Stimulated activated naive CD8-positive, alpha-beta T cell treated with anti-CD3 and anti-CD28 coated beads, Interleukin-15, amount 100 ng/mL, for 72 hours (primary cell): ENCODE measurements around the gene ANKRD23.
A peak's percentile ranks its signal among the peaks of the same experiment; 100 is the strongest.

Source experiments
- ATAC-seq: fragments of 150-1000 bp; cut with Tn5 transposase; 2 replicates; pipeline ENCODE4 v1.10.0; 2021; ENCODE audit warnings: mild to moderate bottlenecking, moderate library complexity
- DNase-seq, 2 donors: peaks; one replicate each; pipeline ENCODE4 v3.0.0; 2021 to 2022
- H3K27ac Mint-ChIP-seq, 2 donors: one replicate each; pipeline ENCODE4 v1.8.0; 2022; ENCODE audit warnings: mild to moderate bottlenecking in 2 of 2, mixed read lengths in 2 of 2, moderate library complexity in 2 of 2
- H3K27me3 Mint-ChIP-seq: one replicate; pipeline ENCODE4 v1.8.0; 2022; ENCODE audit warnings: mixed read lengths
- H3K4me1 Mint-ChIP-seq: one replicate; pipeline ENCODE4 v1.8.0; 2022; ENCODE audit warnings: mild to moderate bottlenecking, mixed read lengths
- H3K4me3 Mint-ChIP-seq, 2 donors: one replicate each; pipeline ENCODE4 v1.8.0; 2022; ENCODE audit warnings: mild to moderate bottlenecking in 2 of 2, mixed read lengths in 2 of 2, moderate library complexity in 1 of 2
- H3K9me3 Mint-ChIP-seq, 2 donors: one replicate each; pipeline ENCODE4 v1.8.0; 2022; ENCODE audit warnings: mixed read lengths in 2 of 2

The ANKRD23 gene

DNA sequence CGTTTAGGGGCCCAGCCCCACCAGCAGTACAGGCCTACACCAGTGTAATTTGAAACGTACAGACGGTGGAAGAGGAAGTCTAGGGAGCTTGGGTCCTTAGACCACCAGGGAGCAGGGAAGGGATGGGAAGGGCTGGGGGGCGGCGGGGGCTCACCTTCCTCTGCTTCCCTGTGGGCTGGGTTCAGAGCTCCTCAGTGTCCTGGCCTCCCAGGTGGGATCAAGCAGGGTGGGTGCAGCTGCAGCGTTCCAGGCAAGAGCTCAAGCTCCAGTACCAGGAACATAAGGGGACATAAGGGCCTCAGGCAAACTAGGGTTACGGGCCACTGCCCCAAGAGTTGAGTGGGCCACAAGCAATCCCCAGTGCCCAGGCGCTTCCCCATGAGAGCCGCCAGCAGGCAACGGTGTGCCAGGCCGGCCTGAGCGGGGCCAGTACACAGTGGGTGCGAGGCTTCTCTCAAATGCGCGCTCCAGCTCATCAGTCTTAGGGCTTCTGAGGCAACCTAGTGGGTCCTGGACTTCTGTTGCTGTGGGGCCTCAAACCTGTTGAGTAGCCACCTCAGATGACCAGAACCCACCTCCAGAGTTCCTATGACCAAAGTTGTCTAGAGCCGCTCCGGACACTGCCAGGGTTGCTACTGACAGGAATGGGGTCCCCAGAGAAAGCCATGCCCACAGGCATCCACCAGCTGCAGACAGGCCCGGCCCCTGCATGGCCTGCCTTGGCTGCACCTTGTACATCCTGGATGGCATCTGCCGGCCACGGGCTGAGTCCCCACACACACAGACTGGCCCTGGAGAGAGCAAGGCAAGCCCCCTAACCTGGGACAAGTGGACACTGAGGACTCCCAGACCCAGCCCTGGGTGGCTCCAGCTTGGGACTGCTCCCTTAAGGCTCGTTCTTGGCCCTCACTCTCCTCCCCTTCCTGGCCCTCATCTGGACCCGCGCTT, 5.2 kb downstream of the ANKRD23 start:
- peak overlapping the region in 1 of 2 donors; percentile 67 for H3K4me3 Mint-ChIP-seq
- no peak for DNase-seq
- peak; percentile 22 for ATAC-seq
- H3K4me1 Mint-ChIP-seq: peaks cover 26% of the 10 kb centered on the region
- no peaks in the 10 kb centered on the region for H3K9me3 Mint-ChIP-seq
- H3K27ac Mint-ChIP-seq: peak overlapping the region in 1 of 2 donors; percentile 48
- no peaks in the 10 kb centered on the region for H3K27me3 Mint-ChIP-seq

DNA sequence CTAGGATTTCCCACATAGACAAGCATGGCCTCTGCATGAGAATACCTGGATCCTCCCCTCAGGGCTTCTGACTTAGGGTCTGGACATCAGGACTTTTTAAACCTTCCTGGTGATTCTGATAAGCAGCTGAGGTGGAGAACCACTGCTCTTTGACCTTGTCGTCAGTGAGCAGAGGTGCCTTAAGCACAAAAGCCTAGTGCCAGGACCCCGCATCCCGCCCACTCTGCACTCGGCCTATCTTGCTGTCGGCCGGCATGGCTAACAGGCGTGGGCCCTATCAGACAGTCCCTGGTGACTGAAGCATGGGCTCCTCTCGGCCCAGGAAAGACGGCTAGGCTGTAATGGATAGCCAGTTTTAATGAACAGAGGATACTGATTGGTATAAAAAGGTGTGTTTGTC, 6.2 kb downstream of the ANKRD23 start:
- Mint-ChIP-seq H3K4me3 (no peak overlapping the region), H3K4me1 (peaks cover 26% of the 10 kb centered on the region), H3K9me3 (no peaks in the 10 kb centered on the region), H3K27ac (no peak overlapping the region), H3K27me3 (no peaks in the 10 kb centered on the region)
- DNase-seq (no peak), ATAC-seq (no peak)

DNA sequence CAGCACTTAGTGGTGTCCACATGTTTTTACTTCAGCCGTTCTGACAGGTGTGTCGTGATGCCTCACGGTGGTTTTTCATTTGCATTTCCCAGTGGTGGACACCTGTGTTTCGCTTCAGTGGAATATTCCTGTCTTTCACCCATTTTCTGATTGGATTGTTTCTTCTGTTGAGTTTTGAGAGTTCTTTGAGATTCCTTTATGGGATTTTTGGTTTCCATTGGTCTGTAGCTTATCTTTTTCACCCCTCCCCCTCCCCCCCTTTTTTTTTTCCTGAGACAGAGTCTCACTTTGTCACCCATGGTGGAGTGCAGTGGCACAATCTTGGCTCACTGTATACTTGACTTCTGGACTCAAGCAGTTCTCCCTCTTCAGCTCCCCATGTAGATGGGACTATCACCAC, 8.0 kb downstream of the ANKRD23 start:
- H3K27me3 Mint-ChIP-seq: no peaks in the 10 kb centered on the region
- H3K27ac Mint-ChIP-seq: no peak overlapping the region
- H3K4me3 Mint-ChIP-seq: no peak overlapping the region
- DNase-seq: no peak
- peaks cover 22% of the 10 kb centered on the region for H3K4me1 Mint-ChIP-seq
- no peaks in the 10 kb centered on the region for H3K9me3 Mint-ChIP-seq
- no peak for ATAC-seq

DNA sequence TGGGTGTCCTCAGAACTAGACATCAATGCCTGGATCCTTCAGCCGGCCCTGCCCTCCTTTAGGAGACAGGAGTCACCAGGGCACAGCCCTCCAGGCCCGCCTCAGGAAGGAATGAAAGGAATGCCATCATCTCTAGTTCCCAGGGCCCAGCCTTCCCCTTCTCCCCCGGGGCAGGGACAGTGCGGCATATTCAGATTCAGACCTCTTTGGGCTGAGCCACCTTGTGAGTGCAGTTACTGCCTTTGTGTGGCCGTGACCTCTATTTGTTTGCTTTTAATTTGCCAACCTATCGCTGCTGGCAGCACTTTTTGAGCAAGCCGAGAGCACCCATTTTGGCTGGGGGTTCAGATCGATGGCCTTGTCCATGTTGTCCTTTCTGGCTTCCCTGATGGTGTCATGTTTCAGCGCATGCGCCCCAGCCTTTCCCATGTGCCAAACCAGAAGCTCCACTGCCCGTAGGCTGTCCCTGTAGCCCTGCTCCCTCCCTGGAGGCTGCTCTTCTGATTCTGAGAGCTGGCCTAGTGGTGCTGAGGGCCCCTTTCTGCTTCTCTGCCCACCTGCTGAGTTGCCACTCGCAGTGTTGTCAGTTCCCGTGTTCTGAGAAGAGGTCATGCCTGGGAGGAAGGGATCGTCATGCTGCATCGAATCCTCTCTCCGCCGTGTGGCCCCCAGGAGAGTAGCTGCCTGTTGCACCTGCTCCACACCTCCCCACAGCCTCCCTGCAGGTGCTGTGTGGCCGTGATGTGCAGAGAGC, 10.9 kb downstream of the ANKRD23 start:
- ATAC-seq: no peak
- Mint-ChIP-seq H3K27ac (peak overlapping the region in 1 of 2 donors; percentile 67), H3K4me1 (no peaks in the 10 kb centered on the region)

DNA sequence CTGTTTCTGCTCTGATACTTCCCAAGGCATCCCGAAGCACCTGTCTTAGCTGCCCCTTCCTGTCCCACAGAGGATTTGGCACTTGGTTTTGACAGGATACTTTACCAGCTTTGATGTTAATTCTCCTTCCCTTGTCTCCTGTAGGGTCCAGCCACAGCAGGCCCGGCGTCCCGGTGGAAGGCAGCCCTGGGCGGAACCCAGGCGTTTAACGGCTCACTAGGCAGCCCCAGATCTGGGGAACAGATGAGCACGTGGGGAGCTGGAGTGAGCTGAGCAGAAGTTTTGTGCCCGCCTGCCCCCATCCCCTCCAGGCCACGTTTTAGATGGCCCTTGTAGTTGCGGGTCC, 11.4 kb downstream of the ANKRD23 start:
- Mint-ChIP-seq H3K9me3 (no peaks in the 10 kb centered on the region), H3K27ac (no peak overlapping the region), H3K27me3 (no peaks in the 10 kb centered on the region), H3K4me3 (no peak overlapping the region), H3K4me1 (no peaks in the 10 kb centered on the region)
- DNase-seq (no peak), ATAC-seq (no peak)

More for the DNA sequence above, 10.9 kb downstream of the ANKRD23 start:
- Mint-ChIP-seq H3K9me3 (no peaks in the 10 kb centered on the region), H3K4me3 (no peak overlapping the region), H3K27me3 (no peaks in the 10 kb centered on the region)
- no peak for DNase-seq

DNA sequence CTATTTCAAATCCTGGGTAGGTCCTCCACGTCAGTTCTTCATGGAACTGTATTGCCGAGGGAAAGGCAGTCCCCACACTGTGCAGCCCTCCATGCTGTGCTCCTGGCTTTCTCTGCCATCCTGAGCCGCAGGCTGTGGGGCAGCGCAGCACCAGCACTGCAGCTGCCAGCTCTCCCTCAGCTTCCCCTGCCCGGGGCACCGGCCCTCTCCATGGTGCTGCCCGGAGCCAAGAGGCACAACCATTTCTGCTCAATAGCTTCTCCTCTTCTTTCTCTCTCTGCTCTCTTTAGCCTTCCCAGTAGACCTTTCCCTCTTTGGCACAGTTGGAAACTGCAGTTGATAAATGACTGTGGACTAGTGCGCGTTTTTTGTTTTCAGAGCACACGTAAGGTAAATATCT, 12.1 kb downstream of the ANKRD23 start:
- Mint-ChIP-seq H3K27me3 (no peaks in the 10 kb centered on the region), H3K27ac (no peak overlapping the region), H3K4me1 (no peaks in the 10 kb centered on the region), H3K9me3 (no peaks in the 10 kb centered on the region), H3K4me3 (no peak overlapping the region)
- DNase-seq (no peak), ATAC-seq (no peak)

DNA sequence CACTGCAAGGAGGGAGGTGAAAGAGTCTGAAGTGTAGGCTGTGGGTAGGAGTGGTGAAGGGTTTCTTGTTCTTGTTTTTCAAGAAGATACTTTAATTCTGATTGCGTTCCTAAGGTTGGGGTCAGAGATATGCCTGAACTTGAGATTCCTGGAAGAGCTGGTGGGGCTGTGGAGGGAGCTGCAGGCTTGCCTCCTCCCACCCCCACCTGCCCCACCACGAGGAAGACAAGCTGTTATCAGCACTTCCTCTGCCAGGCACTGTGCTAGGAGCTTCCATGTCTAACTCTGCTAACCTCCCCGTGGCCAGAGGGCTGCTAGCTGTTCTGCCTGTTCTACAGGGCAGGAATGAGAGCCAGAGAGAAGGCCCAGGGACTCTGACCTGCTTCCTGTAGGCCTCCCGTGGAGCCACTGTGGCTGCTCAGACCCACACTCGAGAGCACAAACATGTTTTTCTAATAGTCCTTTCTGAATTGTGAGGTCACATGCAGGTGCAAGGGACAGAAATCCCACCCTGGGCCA, 13.7 kb downstream of the ANKRD23 start:
- ATAC-seq: no peak

DNA sequence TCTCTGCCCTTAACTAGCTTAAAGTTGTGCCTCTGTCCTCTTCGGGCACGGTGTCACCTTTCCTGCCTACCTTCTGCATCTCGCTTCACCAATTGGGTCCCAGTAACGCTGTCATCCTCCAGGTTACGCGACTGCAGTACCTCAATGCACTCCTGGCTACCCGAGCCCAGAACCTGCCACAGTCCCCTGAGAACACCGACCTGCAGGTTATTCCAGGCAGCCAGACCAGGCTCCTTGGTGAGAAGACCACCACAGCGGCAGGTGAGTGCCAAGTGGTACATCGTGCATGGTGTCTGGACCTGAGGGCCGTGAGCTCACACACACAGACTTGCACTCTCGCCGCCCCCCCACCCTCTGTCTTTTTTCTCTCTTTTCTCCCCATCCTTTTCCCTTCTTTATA, 14.9 kb downstream of the ANKRD23 start:
- H3K4me1 Mint-ChIP-seq: no peaks in the 10 kb centered on the region

More for the DNA sequence above, 13.7 kb downstream of the ANKRD23 start:
- Mint-ChIP-seq H3K9me3 (no peaks in the 10 kb centered on the region), H3K27ac (peak overlapping the region in 1 of 2 donors; percentile 77), H3K27me3 (no peaks in the 10 kb centered on the region), H3K4me1 (no peaks in the 10 kb centered on the region), H3K4me3 (no peak overlapping the region)
- DNase-seq: no peak

DNA sequence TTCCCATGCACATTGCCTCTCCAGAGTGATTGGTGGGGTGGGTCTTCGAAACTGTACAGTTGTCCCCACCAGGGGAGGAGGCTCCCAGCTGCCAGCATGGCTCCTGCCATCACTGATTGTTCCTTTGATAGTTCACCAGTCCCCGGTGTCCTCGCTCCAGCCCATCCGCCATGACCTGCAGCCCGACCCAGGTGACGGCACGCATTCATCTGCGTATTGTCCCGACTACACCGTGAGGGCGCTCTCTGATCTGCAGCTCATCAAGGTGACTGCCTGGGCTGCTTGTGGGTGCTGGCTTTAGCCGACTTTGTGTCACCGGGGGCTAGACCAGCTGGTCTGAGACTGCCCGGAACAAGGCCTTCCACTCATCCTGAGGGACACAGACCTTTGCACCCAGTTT, 15.4 kb downstream of the ANKRD23 start:
- Mint-ChIP-seq H3K9me3 (no peaks in the 10 kb centered on the region), H3K27me3 (no peaks in the 10 kb centered on the region), H3K4me1 (no peaks in the 10 kb centered on the region), H3K4me3 (no peak overlapping the region), H3K27ac (peak overlapping the region in 1 of 2 donors; percentile 23)
- no peak for DNase-seq
- ATAC-seq: no peak

More for the DNA sequence above, 14.9 kb downstream of the ANKRD23 start:
- Mint-ChIP-seq H3K9me3 (no peaks in the 10 kb centered on the region), H3K27me3 (no peaks in the 10 kb centered on the region), H3K4me3 (no peak overlapping the region), H3K27ac (no peak overlapping the region)
- no peak for ATAC-seq
- no peak for DNase-seq

DNA sequence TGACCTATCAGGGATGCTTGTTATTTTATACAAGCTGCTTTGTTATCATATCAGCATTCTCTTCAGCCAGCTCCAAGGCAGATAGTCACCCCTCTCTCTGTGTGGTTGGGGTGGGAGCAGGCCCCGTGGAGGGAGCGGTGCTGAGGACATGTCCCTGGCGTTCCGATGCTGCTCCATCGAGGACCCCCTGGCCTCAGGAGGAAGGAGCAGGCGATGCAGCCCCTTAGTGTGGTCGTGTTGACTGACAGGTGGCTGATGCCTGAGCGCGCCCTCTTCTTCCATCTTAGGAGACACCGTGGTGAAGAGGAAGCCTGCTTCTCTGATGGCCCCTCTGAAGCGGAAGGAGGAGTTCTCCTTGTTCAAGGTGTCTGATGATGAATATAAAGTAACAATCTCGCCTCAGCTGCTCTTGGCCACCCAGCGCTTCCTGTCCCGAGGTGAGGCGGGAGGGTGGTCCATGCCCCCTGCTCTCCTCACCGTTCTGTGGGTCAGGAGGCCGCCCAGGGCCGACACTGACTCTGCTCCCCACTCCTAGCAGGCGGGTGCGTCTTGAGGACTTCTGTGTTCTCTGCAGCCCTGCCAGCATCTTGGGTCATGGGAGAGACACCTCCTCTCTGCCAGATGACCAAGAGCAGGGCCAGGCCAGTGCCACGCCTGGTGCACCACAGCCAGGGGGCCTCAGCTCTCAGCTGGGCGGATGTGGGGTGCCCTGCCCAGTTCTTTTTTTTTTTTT, 17.1 kb downstream of the ANKRD23 start:
- Mint-ChIP-seq H3K9me3 (no peaks in the 10 kb centered on the region), H3K27me3 (no peaks in the 10 kb centered on the region), H3K27ac (peak overlapping the region; percentile 36 to 68), H3K4me3 (no peak overlapping the region), H3K4me1 (no peaks in the 10 kb centered on the region)
- ATAC-seq (peak; percentile 31), DNase-seq (no peak)

DNA sequence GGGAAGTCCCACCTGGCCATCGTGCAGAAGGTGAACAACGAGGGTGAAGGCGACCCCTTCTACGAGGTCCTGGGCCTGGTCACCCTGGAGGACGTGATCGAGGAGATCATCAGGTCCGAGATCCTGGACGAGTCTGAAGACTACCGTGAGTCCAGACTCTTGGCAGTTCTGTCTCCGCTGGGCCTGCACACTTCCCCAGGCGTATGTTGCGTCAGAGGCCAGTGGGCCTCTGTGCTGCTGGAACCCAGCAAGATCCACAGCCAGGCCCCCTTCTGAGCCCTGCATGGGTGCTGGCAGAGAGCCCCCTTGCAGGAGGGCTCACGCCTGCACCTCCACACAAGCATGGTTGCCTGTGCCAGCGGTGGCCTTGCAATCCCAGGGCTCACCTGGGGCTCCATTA, 18.8 kb downstream of the ANKRD23 start:
- H3K4me1 Mint-ChIP-seq: peaks cover 15% of the 10 kb centered on the region
- no peak for DNase-seq
- no peaks in the 10 kb centered on the region for H3K27me3 Mint-ChIP-seq
- H3K27ac Mint-ChIP-seq: no peak overlapping the region
- H3K4me3 Mint-ChIP-seq: no peak overlapping the region
- no peak for ATAC-seq
- H3K9me3 Mint-ChIP-seq: no peaks in the 10 kb centered on the region

DNA sequence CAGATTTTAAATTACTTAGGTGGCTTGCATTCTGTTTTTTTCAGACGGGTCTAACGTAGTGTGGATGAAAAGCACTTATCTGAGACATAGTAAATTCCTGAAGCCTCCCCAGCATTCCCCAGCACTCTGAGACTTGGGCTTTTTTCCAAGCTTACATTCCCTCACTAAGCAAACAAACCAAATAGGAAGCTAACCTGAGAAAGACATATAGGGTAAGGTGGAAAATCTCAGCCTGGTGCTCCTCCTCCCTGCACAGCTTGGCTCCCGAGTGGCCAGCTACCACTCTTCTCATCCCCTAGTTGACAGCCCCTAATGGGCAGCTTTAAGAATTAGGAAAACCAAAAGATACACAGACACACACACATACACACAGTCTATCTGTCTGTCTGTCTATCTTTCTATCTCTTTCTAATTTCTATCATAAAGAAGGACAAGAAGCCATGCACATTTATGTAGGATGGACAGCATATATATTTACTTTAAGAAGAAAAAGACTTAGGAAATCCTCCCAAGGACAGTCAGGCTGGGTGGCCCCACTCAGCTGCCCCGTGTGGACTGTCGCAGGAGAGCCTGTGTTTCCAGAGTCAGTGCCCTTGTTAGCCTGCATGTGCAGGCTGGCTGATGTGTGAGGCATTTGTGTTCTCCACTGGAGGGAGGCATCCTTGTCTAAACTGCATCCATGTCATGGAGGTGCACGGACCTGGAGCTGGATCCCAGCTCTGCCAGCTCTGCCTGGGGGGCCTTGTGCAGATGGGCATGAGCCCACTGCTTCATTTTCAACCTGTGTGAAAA, 19.5 kb downstream of the ANKRD23 start:
- Mint-ChIP-seq H3K9me3 (no peaks in the 10 kb centered on the region), H3K27me3 (no peaks in the 10 kb centered on the region), H3K4me3 (no peak overlapping the region), H3K27ac (no peak overlapping the region), H3K4me1 (peaks cover 23% of the 10 kb centered on the region)
- no peak for ATAC-seq
- no peak for DNase-seq

DNA sequence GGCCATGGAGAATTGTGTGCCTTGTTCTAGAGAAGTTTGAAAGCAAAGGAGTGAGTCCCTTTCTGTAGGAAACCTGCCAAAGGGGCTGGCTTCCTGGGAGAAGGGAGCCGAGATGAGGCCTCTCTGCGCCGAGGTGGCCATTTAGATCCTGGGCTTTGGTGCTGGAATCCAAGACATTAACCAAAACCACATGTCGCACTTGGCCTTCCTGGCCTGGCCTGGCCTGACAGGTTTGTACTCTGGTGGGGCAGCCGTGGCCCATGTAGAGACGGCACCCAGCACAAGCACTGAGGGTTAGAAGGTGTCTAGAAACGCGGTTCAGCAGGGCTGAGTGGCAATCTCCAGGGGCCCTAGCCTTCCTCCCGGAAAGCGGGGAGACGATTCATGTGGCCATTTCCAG, 20.6 kb downstream of the ANKRD23 start:
- no peak for DNase-seq

DNA sequence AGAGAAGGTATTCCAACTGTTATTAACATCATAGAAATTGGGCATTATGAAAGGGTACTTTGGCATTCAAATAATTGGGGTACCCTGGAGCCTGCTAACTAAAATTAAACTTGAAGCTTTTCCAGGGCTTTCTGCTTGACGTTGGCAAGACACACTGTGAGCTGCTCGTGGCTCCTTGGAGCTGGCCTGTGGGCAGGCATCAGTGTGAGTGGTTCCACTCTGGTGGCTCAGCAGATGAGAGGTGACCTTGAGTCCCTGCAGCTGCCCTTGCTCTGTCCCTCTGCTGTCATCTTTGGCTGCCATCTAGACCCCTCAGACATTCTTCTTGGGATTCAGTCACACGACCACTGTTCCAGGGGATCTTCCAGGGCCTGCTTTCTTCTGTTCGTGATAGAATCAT, 21.0 kb downstream of the ANKRD23 start:
- H3K27ac Mint-ChIP-seq: no peak overlapping the region
- H3K9me3 Mint-ChIP-seq: no peaks in the 10 kb centered on the region
- ATAC-seq: no peak
- H3K4me3 Mint-ChIP-seq: no peak overlapping the region
- no peak for DNase-seq
- H3K27me3 Mint-ChIP-seq: no peaks in the 10 kb centered on the region
- H3K4me1 Mint-ChIP-seq: peaks cover 37% of the 10 kb centered on the region

More for the DNA sequence above, 20.6 kb downstream of the ANKRD23 start:
- Mint-ChIP-seq H3K27ac (no peak overlapping the region), H3K4me3 (no peak overlapping the region), H3K27me3 (no peaks in the 10 kb centered on the region), H3K4me1 (peaks cover 33% of the 10 kb centered on the region), H3K9me3 (no peaks in the 10 kb centered on the region)
- no peak for ATAC-seq
